Erythroblast (primary cell): ENCODE measurements around the gene PTPRM.

Source experiments
- GATA1 ChIP-seq: IDR thresholded peaks from 2 replicates; pipeline ENCODE4 v1.6.1; 2011; ENCODE audit warnings: low read depth, mild to moderate bottlenecking, control low read depth, low read length, moderate library complexity
- POLR2A ChIP-seq: IDR thresholded peaks from 2 replicates; pipeline ENCODE4 v1.6.1; 2011; ENCODE audit warnings: mild to moderate bottlenecking, low read length

DNA sequence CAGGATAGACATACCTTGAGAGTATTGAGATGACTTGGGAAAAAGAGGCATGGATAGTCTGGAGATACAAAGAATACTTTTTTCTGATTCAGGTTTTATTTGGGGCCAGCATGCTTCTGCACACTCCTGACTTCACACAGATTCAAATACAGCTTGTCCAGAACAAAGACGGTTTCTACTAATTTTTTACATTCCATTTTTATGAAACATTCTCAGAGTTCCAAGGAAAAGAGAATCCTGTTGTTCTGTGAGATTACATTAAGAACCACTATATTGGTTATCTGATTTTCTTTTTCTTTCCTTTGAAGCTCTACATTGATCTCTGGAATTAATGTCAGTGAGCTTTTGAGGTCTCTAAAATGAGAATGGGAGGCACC lies 41.0 kb downstream of the PTPRM start:
- TF ChIP-seq POLR2A (no peak), GATA1 (no peak)
